Common myeloid progenitor, CD34-positive (primary cell): ENCODE results near the gene SELENOM.
A peak's percentile ranks its signal among the peaks of the same experiment; 100 is the strongest.

Source experiments
- CTCF ChIA-PET: fragments of 350-600 bp; sonication (Branson Sonifier 250); formaldehyde crosslinking; loops from one replicate; lab custom pipeline; 2021; ENCODE audit warnings: antibody characterized with exemption; lab: Charles Lee
- POLR2A ChIA-PET: fragments of 350-600 bp; sonication (Branson Sonifier 250); formaldehyde crosslinking; loops from one replicate; lab custom pipeline; 2021; ENCODE audit warnings: antibody characterized with exemption; lab: Charles Lee
- DNase-seq, 3 donors: peaks; one replicate each; pipeline versions ENCODE4 v3.0.0 to v3.0.0-alpha.2; 2013
- H3K27ac ChIP-seq, 2 experiments: 1 replicate in 1 of 2; 2 replicates in 1 of 2; pipeline ENCODE4 v1.7.0; 2013; ENCODE audit warnings: inconsistent platforms in 2 of 2, low read length in 2 of 2, mild to moderate bottlenecking in 2 of 2, low read depth in 1 of 2, moderate library complexity in 1 of 2; ENCODE audit not compliant: severe bottlenecking in 2 of 2, insufficient read depth in 1 of 2, poor library complexity in 1 of 2
- H3K27me3 ChIP-seq, 5 experiments: replicated peaks in 2 of 5; 1 replicate in 3 of 5; 2 replicates in 2 of 5; pipeline versions ENCODE4 v1.6.1 to v1.7.0; 2013; ENCODE audit warnings: low read length in 4 of 5, mild to moderate bottlenecking in 2 of 5, moderate library complexity in 2 of 5, inconsistent platforms in 1 of 5; ENCODE audit not compliant: insufficient read depth in 5 of 5, control insufficient read depth in 4 of 5
- H3K36me3 ChIP-seq, 4 experiments: 1 replicate in 2 of 4; 2 replicates in 2 of 4; pipeline versions ENCODE4 v1.6.1 to v1.7.0; 2013; ENCODE audit warnings: low read length in 3 of 4, control low read depth in 1 of 4, mild to moderate bottlenecking in 1 of 4; ENCODE audit not compliant: control insufficient read depth in 4 of 4, insufficient read depth in 4 of 4
- H3K4me1 ChIP-seq, 4 experiments: 1 replicate in 3 of 4; 2 replicates in 1 of 4; pipeline versions ENCODE4 v1.6.1 to v1.7.1; 2013; ENCODE audit warnings: low read length in 3 of 4, mild to moderate bottlenecking in 3 of 4, control low read depth in 1 of 4, inconsistent platforms in 1 of 4, moderate library complexity in 1 of 4; ENCODE audit not compliant: control insufficient read depth in 4 of 4, insufficient read depth in 4 of 4; ENCODE audit errors: control extremely low read depth in 1 of 4
- H3K4me3 ChIP-seq, 7 experiments: 1 replicate in 4 of 7; 2 replicates in 3 of 7; pipeline versions ENCODE4 v1.5.1 to v1.7.0; 2013; ENCODE audit warnings: mild to moderate bottlenecking in 7 of 7, low read length in 6 of 7, moderate library complexity in 6 of 7, inconsistent platforms in 2 of 7, low read depth in 2 of 7, control low read depth in 1 of 7; ENCODE audit not compliant: insufficient read depth in 4 of 7, control insufficient read depth in 1 of 7; ENCODE audit errors: extremely low read depth in 1 of 7
- H3K9me3 ChIP-seq, 5 experiments: 1 replicate in 4 of 5; 2 replicates in 1 of 5; pipeline versions ENCODE4 v1.6.1 to v1.7.1; 2013; ENCODE audit warnings: low read length in 4 of 5, mild to moderate bottlenecking in 2 of 5, inconsistent platforms in 1 of 5, low read depth in 1 of 5, moderate library complexity in 1 of 5; ENCODE audit not compliant: control insufficient read depth in 4 of 5, insufficient read depth in 2 of 5; ENCODE audit errors: control extremely low read depth in 1 of 5
- WGBS: methylation state at CpG from one replicate; pipeline ENCODE4 v1.1.5; 2013; ENCODE audit not compliant: insufficient coverage; 5-methylcytosine and 5-hydroxymethylcytosine counted together

SELENOM gene

DNA sequence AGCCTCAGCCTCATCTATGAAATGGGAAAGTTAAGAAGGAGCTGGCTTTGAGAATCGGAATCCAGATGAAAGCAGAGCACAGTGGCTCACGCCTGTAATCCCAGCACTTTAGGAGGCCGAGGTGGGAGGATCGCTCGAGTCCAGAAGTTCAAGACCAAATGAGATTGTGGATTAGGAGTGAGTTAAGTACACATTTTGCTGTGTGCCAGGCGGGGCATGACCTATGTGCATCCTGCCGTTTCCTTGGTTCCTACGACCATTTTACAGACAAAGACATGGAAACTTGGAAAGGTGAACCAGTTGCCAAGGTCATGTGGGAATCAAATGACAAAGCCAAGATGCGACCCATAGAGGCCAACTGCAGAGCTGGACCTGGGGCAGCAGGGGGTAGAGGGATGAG lies 28.8 kb upstream of the SELENOM start:
- Histone ChIP-seq H3K9me3 (no peaks in the 10 kb centered on the region), H3K4me1 (peaks cover 0 to 6% (median under 1%) of the 10 kb centered on the region in 4 experiments), H3K27me3 (no peaks in the 10 kb centered on the region), H3K36me3 (no peaks in the 10 kb centered on the region), H3K27ac (no peak overlapping the region), H3K4me3 (no peak overlapping the region)
- WGBS = 94% methylated on average over 9 of the region's 9 CpGs
- no peak for DNase-seq
- CTCF ChIA-PET = interaction anchor here (1.0 to 1.4 kb wide), 2 partner anchors 8 to 19 kb away, joined by 3 read pairs; no protein-coding TSS in a partner anchor
- POLR2A ChIA-PET = no interaction called here

DNA sequence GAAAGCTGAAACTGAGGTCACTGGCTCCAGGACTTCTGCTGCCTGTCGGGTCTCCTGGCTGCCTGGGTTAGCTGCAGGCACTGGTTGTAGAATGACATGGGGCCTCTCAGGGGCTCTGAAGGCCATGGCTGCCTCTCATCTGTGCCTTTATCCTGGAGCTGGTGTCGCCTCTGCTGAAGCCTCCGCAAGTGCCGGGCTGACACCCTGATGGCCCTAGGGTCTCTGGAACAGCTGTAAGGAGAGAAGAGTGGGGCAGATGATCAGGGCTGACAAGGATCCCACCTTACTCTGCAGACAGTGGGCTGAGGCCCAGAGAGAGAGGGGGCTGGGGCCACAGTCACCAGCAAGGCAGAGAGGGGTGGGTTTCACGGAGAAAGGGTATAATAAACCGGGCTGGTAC lies 28.3 kb upstream of the SELENOM start:
- no peak for DNase-seq
- Histone ChIP-seq H3K4me3 (no peak overlapping the region), H3K27me3 (no peaks in the 10 kb centered on the region), H3K36me3 (no peaks in the 10 kb centered on the region), H3K4me1 (peaks cover 0 to 3% (median under 1%) of the 10 kb centered on the region in 4 experiments), H3K9me3 (no peaks in the 10 kb centered on the region), H3K27ac (no peak overlapping the region)
- CTCF ChIA-PET = interaction anchor here (1.0 to 1.4 kb wide), 2 partner anchors 8 to 19 kb away, joined by 3 read pairs; no protein-coding TSS in a partner anchor
- POLR2A ChIA-PET = no interaction called here
- 98% methylated on average over 6 of the region's 6 CpGs for WGBS

DNA sequence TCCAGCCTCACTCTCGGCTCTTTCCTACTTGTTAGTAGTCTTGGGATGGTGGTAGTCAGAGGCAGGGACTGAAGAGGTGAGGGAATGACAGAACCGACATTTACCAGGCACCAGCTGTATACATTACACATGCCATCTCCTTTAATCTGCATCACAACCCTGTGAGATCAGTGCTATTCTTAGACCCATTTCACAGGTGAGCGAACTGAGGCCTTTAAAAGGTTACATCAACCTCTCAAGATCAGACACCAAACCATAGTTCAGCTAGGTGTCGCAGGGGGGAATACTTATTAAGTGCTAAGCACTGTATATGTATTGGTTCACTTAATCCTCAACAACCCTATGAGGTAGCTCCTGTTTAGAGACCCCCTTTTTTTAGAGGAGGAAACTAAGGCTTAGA lies 27.3 kb upstream of the SELENOM start:
- H3K9me3 ChIP-seq = no peaks in the 10 kb centered on the region
- CTCF ChIA-PET = interaction anchor here (1.4 kb wide), 1 partner anchor 18 kb away, joined by 3 read pairs; no protein-coding TSS in a partner anchor
- H3K4me3 ChIP-seq = no peak overlapping the region
- H3K4me1 ChIP-seq = no peaks in the 10 kb centered on the region
- H3K27me3 ChIP-seq = no peaks in the 10 kb centered on the region
- no peak overlapping the region for H3K27ac ChIP-seq
- POLR2A ChIA-PET = no interaction called here
- no CpG with 5 or more reads among the region's 4 CpGs for WGBS
- DNase-seq = no peak
- no peaks in the 10 kb centered on the region for H3K36me3 ChIP-seq

DNA sequence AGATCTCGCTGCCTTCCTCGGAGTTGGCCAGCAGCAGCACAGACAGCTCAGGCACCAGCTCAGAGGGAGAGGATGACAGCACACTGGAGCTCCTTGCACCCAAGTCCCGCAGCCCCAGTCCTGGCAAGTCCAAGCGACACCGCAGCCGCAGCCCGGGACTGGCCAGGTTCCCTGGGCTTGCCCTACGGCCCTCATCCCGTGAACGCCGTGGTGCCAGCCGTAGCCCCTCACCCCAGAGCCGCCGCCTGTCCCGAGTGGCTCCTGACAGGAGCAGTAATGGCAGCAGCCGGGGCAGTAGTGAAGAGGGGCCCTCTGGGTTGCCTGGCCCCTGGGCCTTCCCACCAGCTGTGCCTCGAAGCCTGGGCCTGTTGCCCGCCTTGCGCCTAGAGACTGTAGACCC lies 26.5 kb upstream of the SELENOM start:
- H3K36me3 ChIP-seq = no peaks in the 10 kb centered on the region
- POLR2A ChIA-PET = no interaction called here
- CTCF ChIA-PET = no interaction called here
- no peaks in the 10 kb centered on the region for H3K9me3 ChIP-seq
- H3K27ac ChIP-seq = no peak overlapping the region
- DNase-seq = no peak
- no peaks in the 10 kb centered on the region for H3K4me1 ChIP-seq
- 98% methylated on average over 19 of the region's 19 CpGs for WGBS
- no peak overlapping the region for H3K4me3 ChIP-seq
- no peaks in the 10 kb centered on the region for H3K27me3 ChIP-seq

DNA sequence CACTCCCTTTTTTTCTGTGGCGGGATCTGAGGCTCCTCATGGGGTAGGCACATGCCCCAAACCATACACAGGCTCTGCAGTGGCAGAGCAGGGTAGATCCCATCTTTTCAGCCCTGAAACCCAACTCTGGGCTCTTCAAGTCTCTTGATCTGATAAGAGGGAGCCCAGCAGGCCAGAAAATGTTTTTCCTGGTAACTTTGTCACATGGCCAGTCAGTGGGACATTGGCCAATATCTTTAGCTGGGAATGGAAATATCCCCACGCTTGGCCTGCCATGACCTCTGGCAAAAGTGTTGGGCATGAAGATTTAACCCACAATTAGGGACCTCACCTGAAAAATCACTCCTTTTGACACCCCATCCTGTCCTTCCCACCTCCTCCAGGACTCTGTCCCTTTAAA lies 23.5 kb upstream of the SELENOM start:
- ChIA-PET POLR2A (no interaction called here), CTCF (no interaction called here)
- no peaks in the 10 kb centered on the region for H3K36me3 ChIP-seq

DNA sequence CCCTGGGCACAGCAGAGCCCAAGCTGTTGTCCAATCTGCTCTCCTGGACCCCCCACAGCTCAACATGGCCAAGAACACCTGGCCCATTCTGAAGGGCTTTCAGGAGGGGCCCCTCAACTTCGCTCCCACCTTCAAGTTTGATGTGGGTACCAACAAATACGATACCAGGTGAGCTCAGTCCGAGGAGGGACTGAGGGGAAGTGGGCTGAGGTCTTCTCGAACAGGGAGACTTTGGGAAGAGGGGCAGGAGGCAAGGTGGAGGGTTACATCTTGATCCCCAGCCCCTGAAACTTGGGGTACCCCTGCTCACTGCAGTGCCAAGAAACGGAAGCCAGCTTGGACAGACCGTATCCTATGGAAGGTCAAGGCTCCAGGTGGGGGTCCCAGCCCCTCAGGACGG lies 20.8 kb upstream of the SELENOM start:
- DNase-seq = no peak
- Histone ChIP-seq H3K36me3 (no peaks in the 10 kb centered on the region), H3K4me3 (no peak overlapping the region), H3K27ac (no peak overlapping the region), H3K4me1 (peaks cover 0 to 4% (median 1%) of the 10 kb centered on the region in 4 experiments), H3K9me3 (no peaks in the 10 kb centered on the region), H3K27me3 (no peaks in the 10 kb centered on the region)
- POLR2A ChIA-PET = no interaction called here
- CTCF ChIA-PET = interaction anchor here (0.8 to 1.3 kb wide), 4 partner anchors 10 to 20 kb away, joined by 3 read pairs; partner anchors contain the start of gene SELENOM
- WGBS = 97% methylated on average over 7 of the region's 7 CpGs

More for the DNA sequence above, 23.5 kb upstream of the SELENOM start:
- WGBS = 100% methylated on average over 1 of the region's 2 CpGs
- no peaks in the 10 kb centered on the region for H3K27me3 ChIP-seq
- H3K9me3 ChIP-seq = no peaks in the 10 kb centered on the region
- H3K27ac ChIP-seq = no peak overlapping the region
- H3K4me1 ChIP-seq = peaks cover 0 to 4% (median 1%) of the 10 kb centered on the region in 4 experiments
- H3K4me3 ChIP-seq = no peak overlapping the region
- no peak for DNase-seq

DNA sequence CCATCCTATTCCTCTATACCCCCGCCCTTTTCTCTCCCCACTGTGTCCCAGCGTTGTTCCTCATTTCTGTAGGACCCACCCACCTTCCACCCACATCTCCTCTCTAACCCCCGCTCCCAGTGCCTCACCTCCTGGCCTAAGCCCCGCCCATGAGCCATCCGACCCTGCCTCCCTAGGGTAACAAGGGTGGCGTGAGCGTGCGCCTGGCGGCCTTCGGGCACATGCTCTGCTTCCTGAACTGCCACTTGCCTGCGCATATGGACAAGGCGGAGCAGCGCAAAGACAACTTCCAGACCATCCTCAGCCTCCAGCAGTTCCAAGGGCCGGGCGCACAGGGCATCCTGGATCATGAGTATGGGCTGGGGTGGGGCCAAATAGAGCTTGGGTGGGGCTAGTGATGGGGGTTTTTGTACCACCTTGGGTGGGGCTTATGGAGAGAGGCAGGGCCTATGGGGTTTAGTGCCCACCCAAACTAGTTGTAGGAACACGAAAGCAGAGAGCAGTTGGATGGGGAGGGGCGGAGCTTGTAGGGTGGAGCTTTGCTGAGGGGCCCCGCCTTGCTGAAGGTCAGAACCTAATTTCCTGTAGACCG lies 19.9 kb upstream of the SELENOM start:
- Histone ChIP-seq H3K27me3 (no peaks in the 10 kb centered on the region), H3K4me1 (peaks cover 0 to 5% (median 2%) of the 10 kb centered on the region in 4 experiments), H3K9me3 (no peaks in the 10 kb centered on the region), H3K27ac (no peak overlapping the region), H3K36me3 (no peaks in the 10 kb centered on the region), H3K4me3 (no peak overlapping the region)
- peak; percentile 22 to 73 (median 69) for DNase-seq
- 35% methylated on average over 12 of the region's 19 CpGs for WGBS
- ChIA-PET CTCF (interaction anchor here (0.8 to 1.3 kb wide), 3 partner anchors 11 to 21 kb away, joined by 3 read pairs; partner anchors contain the start of gene SELENOM), POLR2A (no interaction called here)
